Fibroblast of the aortic adventitia (primary cell): ENCODE results near the gene UNC79. TPM values are rescaled to one million over a fixed set of nuclear protein-coding genes. Genes with fewer than 3 reads are reported as not detected.

ENCODE experiments used
- DNase-seq: peaks from one replicate; pipeline ENCODE4 v3.0.0-alpha.2; 2010; ENCODE audit warnings: low read depth
- H3K4me3 ChIP-seq: 2 replicates; pipeline ENCODE4 v1.5.1; 2011; ENCODE audit warnings: low read depth, mild to moderate bottlenecking, control low read depth, low read length, moderate library complexity
- total RNA-seq: library from RNA; depleted of rRNA; stranded (reverse); fragments of >200 nt; gene quantifications from 2 replicates; pipeline ENCODE4 v1.2.3, GENCODE V29; 2012; ENCODE audit warnings: low replicate concordance
- TF ChIP-seq, protein P1 (sequence below): IDR thresholded peaks from 2 replicates; pipeline ENCODE4 v1.5.1; 2011; ENCODE audit warnings: mild to moderate bottlenecking, low read length, control low read depth, inconsistent platforms; ENCODE audit not compliant: insufficient read depth

The UNC79 gene
- total RNA-seq, 1 donor: 0.09 TPM

- TF ChIP-seq, protein P1, sequence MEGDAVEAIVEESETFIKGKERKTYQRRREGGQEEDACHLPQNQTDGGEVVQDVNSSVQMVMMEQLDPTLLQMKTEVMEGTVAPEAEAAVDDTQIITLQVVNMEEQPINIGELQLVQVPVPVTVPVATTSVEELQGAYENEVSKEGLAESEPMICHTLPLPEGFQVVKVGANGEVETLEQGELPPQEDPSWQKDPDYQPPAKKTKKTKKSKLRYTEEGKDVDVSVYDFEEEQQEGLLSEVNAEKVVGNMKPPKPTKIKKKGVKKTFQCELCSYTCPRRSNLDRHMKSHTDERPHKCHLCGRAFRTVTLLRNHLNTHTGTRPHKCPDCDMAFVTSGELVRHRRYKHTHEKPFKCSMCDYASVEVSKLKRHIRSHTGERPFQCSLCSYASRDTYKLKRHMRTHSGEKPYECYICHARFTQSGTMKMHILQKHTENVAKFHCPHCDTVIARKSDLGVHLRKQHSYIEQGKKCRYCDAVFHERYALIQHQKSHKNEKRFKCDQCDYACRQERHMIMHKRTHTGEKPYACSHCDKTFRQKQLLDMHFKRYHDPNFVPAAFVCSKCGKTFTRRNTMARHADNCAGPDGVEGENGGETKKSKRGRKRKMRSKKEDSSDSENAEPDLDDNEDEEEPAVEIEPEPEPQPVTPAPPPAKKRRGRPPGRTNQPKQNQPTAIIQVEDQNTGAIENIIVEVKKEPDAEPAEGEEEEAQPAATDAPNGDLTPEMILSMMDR: no peak
Measured at GRCh38 chr14:93540235-93540634, 109.5 kb downstream of the UNC79 start.

DNA sequence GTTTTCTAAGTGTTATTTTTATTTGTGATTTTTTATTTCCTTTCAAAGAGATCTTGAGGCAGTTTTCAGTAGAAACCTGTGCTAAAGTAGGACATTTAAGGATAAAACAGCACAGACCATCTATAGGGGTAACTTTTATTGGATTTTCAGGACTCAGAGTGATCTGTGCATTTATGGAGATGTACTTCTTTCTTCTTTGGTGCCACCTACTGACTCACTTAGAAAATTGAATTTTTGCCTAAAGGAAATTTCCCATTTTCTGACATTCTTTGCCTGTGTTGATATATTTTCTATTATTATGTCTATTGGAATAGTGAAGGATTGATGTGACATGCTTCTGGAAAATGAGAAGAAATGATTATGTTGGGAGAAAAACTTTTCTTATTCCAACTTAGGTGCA is 113.0 kb downstream of the UNC79 start:
- TF ChIP-seq, protein P1: peak; percentile 49
- no peak overlapping the region for H3K4me3 ChIP-seq
- peak; percentile 51 for DNase-seq

More at GRCh38 chr14:93540235-93540634, 109.5 kb downstream of the UNC79 start:
- no peak overlapping the region for H3K4me3 ChIP-seq
- no peak for DNase-seq

DNA sequence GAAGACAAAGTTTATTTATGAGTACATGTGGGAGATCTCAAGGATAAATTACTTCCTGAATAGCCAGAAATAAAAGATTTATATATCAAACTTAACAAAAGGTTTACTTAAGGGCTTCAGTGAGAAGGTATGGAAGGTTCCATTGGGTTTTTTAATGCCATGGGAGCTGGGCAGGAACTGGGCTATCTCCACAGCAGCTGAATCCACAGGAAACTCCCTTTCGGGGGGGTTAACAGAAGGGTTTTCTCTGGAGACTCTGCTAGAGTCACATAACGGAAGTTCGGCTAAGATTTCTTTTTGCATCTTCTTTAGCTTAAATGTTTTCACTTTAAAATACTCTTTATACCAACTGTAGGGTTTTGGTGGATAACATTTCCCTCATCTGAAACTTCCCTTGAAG is 113.5 kb downstream of the UNC79 start:
- DNase-seq: no peak
- H3K4me3 ChIP-seq: no peak overlapping the region
- TF ChIP-seq, protein P1: no peak

- TF ChIP-seq, protein P1: no peak
- H3K4me3 ChIP-seq: no peak overlapping the region
- DNase-seq: no peak
Measured at GRCh38 chr14:93546642-93547041, 115.9 kb downstream of the UNC79 start.

- no peak overlapping the region for H3K4me3 ChIP-seq
- TF ChIP-seq, protein P1: no peak
- DNase-seq: peak; percentile 2
Measured at GRCh38 chr14:93548102-93548843, 117.5 kb downstream of the UNC79 start.

DNA sequence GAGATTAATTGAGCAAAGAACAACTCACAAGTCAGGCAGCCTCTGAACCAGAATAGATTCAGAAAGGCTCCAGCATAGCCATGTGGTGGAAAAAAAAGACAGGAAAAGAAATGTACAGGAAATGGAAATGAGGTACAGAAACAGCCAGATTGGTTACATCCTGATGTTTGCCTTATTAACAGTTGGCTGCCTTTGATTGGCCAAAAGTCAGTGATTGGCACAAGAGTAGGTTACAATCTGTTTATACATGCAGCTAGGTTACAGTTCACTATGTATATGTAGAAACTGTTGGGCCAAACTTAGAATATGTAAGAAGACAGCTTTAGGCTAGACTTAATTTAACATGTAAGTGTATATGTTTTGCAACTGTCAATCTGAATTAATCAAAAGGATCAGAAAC is 118.9 kb downstream of the UNC79 start:
- H3K4me3 ChIP-seq: no peak overlapping the region
- TF ChIP-seq, protein P1: no peak
- no peak for DNase-seq

DNA sequence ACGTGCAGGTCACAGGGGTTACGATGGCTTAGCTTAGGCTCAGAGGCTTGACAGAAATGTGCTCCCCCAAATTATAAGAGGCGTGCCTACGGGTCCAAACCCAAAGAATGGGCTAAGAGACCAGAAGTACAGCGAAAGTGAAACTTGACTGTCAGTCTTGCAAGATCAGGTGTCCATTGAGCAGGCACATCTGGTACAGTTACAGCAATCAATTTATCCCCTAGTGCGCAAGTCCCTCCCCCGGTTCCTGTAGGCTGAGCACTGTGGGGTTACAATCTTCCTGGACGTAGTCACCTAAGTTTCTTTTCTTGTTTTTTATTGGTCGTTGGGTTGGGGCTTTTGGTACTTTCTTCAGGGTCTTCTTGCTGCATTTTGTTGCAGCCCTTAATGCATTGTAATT is 134.2 kb downstream of the UNC79 start:
- TF ChIP-seq, protein P1: no peak

More for the DNA sequence above, 134.2 kb downstream of the UNC79 start:
- H3K4me3 ChIP-seq: no peak overlapping the region
- DNase-seq: no peak
